CD14-positive monocyte (primary cell): ENCODE measurements around the gene CES3. TPM values are rescaled to one million over a fixed set of nuclear protein-coding genes. Genes with fewer than 3 reads are reported as not detected.

Source experiments
- DNase-seq, 3 donors: peaks; one replicate each; pipeline ENCODE4 v3.0.0-alpha.2; 2011 to 2022
- H2AFZ ChIP-seq: 2 replicates; pipeline ENCODE4 v1.6.0; 2012; ENCODE audit warnings: mild to moderate bottlenecking, low read depth, low read length, inconsistent platforms; ENCODE audit not compliant: insufficient read depth, poor library complexity, severe bottlenecking
- H3K27ac ChIP-seq, 2 donors: 1 replicate in 1 of 2; 2 replicates in 1 of 2; pipeline ENCODE4 v1.5.1; 2012 to 2013; ENCODE audit warnings: low read length in 2 of 2, control low read depth in 1 of 2, inconsistent platforms in 1 of 2, low read depth in 1 of 2, mild to moderate bottlenecking in 1 of 2
- H3K27me3 ChIP-seq, 2 donors: one replicate each; pipeline versions ENCODE4 v1.6.0 to v1.6.1; 2011 to 2013; ENCODE audit warnings: low read length in 2 of 2; ENCODE audit not compliant: control insufficient read depth in 2 of 2, insufficient read depth in 2 of 2
- H3K36me3 ChIP-seq, 2 donors: replicated peaks in 1 of 2; 1 replicate in 1 of 2; 2 replicates in 1 of 2; pipeline versions ENCODE4 v1.5.1 to v1.6.1; 2012 to 2013; ENCODE audit warnings: low read length in 2 of 2, control low read depth in 1 of 2, inconsistent platforms in 1 of 2, mild to moderate bottlenecking in 1 of 2; ENCODE audit not compliant: insufficient read depth in 2 of 2, control insufficient read depth in 1 of 2
- H3K4me1 ChIP-seq, 2 donors: 1 replicate in 1 of 2; 2 replicates in 1 of 2; pipeline versions ENCODE4 v1.5.1 to v1.6.1; 2012 to 2013; ENCODE audit warnings: low read length in 2 of 2, control low read depth in 1 of 2, inconsistent platforms in 1 of 2, mild to moderate bottlenecking in 1 of 2, moderate library complexity in 1 of 2; ENCODE audit not compliant: insufficient read depth in 2 of 2, control insufficient read depth in 1 of 2
- H3K4me2 ChIP-seq: replicated peaks from 2 replicates; pipeline ENCODE3; 2012; ENCODE audit warnings: low read length, moderate library complexity, mild to moderate bottlenecking; ENCODE audit not compliant: poor library complexity, severe bottlenecking; ENCODE audit errors: extremely low read depth
- H3K4me3 ChIP-seq, 3 experiments: fragments of 200-600 bp in 1 of 3; sonication (generic) in 1 of 3; replicated peaks in 1 of 3; 1 replicate in 2 of 3; 2 replicates in 1 of 3; pipeline ENCODE4 v1.5.1; 2011 to 2013; ENCODE audit warnings: low read length in 3 of 3, mild to moderate bottlenecking in 3 of 3, control low read depth in 2 of 3, low read depth in 2 of 3, inconsistent platforms in 1 of 3, moderate library complexity in 1 of 3
- H3K79me2 ChIP-seq: 2 replicates; pipeline ENCODE4 v1.6.0; 2012; ENCODE audit warnings: mild to moderate bottlenecking, control low read depth, inconsistent platforms, low read length, moderate library complexity; ENCODE audit not compliant: insufficient read depth
- H3K9ac ChIP-seq: 2 replicates; pipeline ENCODE4 v1.6.0; 2017; ENCODE audit warnings: low read length, mild to moderate bottlenecking; ENCODE audit not compliant: insufficient read depth, poor library complexity, severe bottlenecking
- H3K9me3 ChIP-seq, 2 donors: replicated peaks in 1 of 2; 1 replicate in 1 of 2; 2 replicates in 1 of 2; pipeline versions ENCODE4 v1.5.1 to v1.6.1; 2012 to 2013; ENCODE audit warnings: low read length in 2 of 2, control low read depth in 1 of 2; ENCODE audit not compliant: control insufficient read depth in 1 of 2, insufficient read depth in 1 of 2
- H4K20me1 ChIP-seq: 2 replicates; pipeline ENCODE4 v1.6.0; 2012; ENCODE audit warnings: mild to moderate bottlenecking, low read length, control low read depth, moderate library complexity; ENCODE audit not compliant: insufficient read depth
- H3K27ac Mint-ChIP-seq, 7 donors: one replicate each; pipeline ENCODE4 v1.8.0; 2020; ENCODE audit warnings: mild to moderate bottlenecking in 7 of 7, mixed read lengths in 7 of 7, moderate library complexity in 6 of 7, inconsistent platforms in 2 of 7
- H3K27me3 Mint-ChIP-seq, 3 donors: one replicate each; pipeline ENCODE4 v1.8.0; 2021 to 2022; ENCODE audit warnings: low read depth in 3 of 3, mild to moderate bottlenecking in 3 of 3, mixed read lengths in 3 of 3, moderate library complexity in 3 of 3, inconsistent platforms in 1 of 3
- H3K36me3 Mint-ChIP-seq, 2 donors: one replicate each; pipeline ENCODE4 v1.8.0; 2020; ENCODE audit warnings: mixed read lengths in 2 of 2, inconsistent platforms in 1 of 2, mild to moderate bottlenecking in 1 of 2
- H3K4me1 Mint-ChIP-seq: one replicate; pipeline ENCODE4 v1.8.0; 2020; ENCODE audit warnings: mild to moderate bottlenecking, mixed read lengths
- H3K4me3 Mint-ChIP-seq, 2 donors: one replicate each; pipeline ENCODE4 v1.8.0; 2020; ENCODE audit warnings: mild to moderate bottlenecking in 2 of 2, mixed read lengths in 2 of 2, moderate library complexity in 1 of 2
- H3K9me3 Mint-ChIP-seq, 7 donors: one replicate each; pipeline ENCODE4 v1.8.0; 2020 to 2022; ENCODE audit warnings: mixed read lengths in 7 of 7, mild to moderate bottlenecking in 6 of 7, moderate library complexity in 6 of 7, inconsistent platforms in 2 of 7
- CTCF ChIP-seq: fragments of 200-600 bp; IDR thresholded peaks from one replicate; pipeline ENCODE4 v1.8.0; 2022; ENCODE audit warnings: antibody characterized with exemption, mild to moderate bottlenecking
- WGBS: methylation state at CpG from one replicate; pipeline ENCODE4 v1.1.5; 2013; ENCODE audit warnings: missing lambda C conversion rate; ENCODE audit not compliant: insufficient coverage; 5-methylcytosine and 5-hydroxymethylcytosine counted together
- intact Hi-C, 2 donors: fragments of 100-400 bp; cut with micrococcal nuclease; formaldehyde crosslinking; loops; one replicate each; pipeline versions ENCODE4 v1.15.0 to v1.15.1; 2023
- polyA minus RNA-seq: library from RNA; depleted of rRNA, polyadenylated mRNA; stranded (reverse); fragments of >200 nt; gene quantifications from 2 replicates; pipeline ENCODE4 v1.2.3, GENCODE V29; 2012
- polyA plus RNA-seq, 3 donors: library from polyadenylated mRNA; depleted of rRNA in 1 of 3; unstranded in 2 of 3; stranded (reverse) in 1 of 3; fragments of 300-500 nt in 2 of 3; fragments of >200 nt in 1 of 3; fragmentation: Illumina TruSeq in 2 of 3; gene quantifications; 1 replicate in 2 of 3; 2 replicates in 1 of 3; pipeline ENCODE4 v1.2.3, GENCODE V29; 2012 to 2021
- total RNA-seq, 12 experiments: library from RNA in 1 of 12; stranded (reverse) in 1 of 12; fragments of 120-200 nt in 1 of 12; gene quantifications; one replicate each; pipeline ENCODE4 v1.2.4 and lab custom pipeline; 2013 to 2026; ENCODE audit warnings: mixed read lengths in 6 of 12, inconsistent platforms in 1 of 12

CES3 gene
- total RNA-seq (2013): 0.15 TPM
- polyA plus RNA-seq: under 1 TPM in 1 of 3 donors, not detected in 2; 0.48 TPM
- 0.08 and 0.28 TPM in 2 replicates for polyA minus RNA-seq
- 0.08 to 1.1 (median 0.32) reads per million in 11 experiments for total RNA-seq (lab: John Stamatoyannopoulos, UW)

GRCh38 chr16:66961065-66961744 is at the start of gene CES3:
Gene CES3 (plus strand): TSS chr16:66961266. CDS start chr16:66961308, 42 bp downstream.
- 77% methylated on average over 9 of the region's 16 CpGs for WGBS
- Histone ChIP-seq H4K20me1 (no peaks in the 10 kb centered on the region), H3K4me3 (peak within 1 kb of the TSS in 1 of 3 experiments; percentile 37), H3K4me1 (peaks cover 54 to 59% of the 10 kb centered on the region in 2 donors), H3K79me2 (no peaks in the 10 kb centered on the region), H2AFZ (peak within 1 kb of the TSS; percentile 68), H3K9ac (no peak within 1 kb of the TSS), H3K27ac (peak within 1 kb of the TSS; percentile 54 to 67), H3K9me3 (no peaks in the 10 kb centered on the region), H3K36me3 (no peaks in the 10 kb centered on the region), H3K4me2 (peak within 1 kb of the TSS; percentile 51), H3K27me3 (no peaks in the 10 kb centered on the region)
- no peaks in the 10 kb centered on the region for H3K36me3 Mint-ChIP-seq
- H3K27ac Mint-ChIP-seq: peak within 1 kb of the TSS; percentile 72 to 93 (median 86)
- intact Hi-C loops: no loop called here
- TF ChIP-seq CTCF: peak; percentile 80
- H3K27me3 Mint-ChIP-seq: peaks cover 3 to 6% (median 4%) of the 10 kb centered on the region in 3 donors
- H3K4me3 Mint-ChIP-seq: peak within 1 kb of the TSS; percentile 7 to 70
- H3K4me1 Mint-ChIP-seq: peaks cover 54% of the 10 kb centered on the region
- no peaks in the 10 kb centered on the region for H3K9me3 Mint-ChIP-seq
- peak; percentile 48 to 55 (median 50) for DNase-seq

GRCh38 chr16:66911801-66912200 is 49.3 kb upstream of the CES3 start:
- Histone ChIP-seq H3K9me3 (no peaks in the 10 kb centered on the region), H3K27ac (no peak overlapping the region), H3K4me2 (no peak overlapping the region), H3K36me3 (no peaks in the 10 kb centered on the region), H3K4me3 (no peak overlapping the region), H4K20me1 (no peaks in the 10 kb centered on the region), H3K27me3 (no peaks in the 10 kb centered on the region), H3K4me1 (no peaks in the 10 kb centered on the region), H2AFZ (no peak overlapping the region), H3K9ac (no peak overlapping the region), H3K79me2 (no peaks in the 10 kb centered on the region)
- H3K4me1 Mint-ChIP-seq: no peaks in the 10 kb centered on the region
- H3K27me3 Mint-ChIP-seq: peaks cover 5 to 7% (median 7%) of the 10 kb centered on the region in 3 donors
- no peak overlapping the region for H3K4me3 Mint-ChIP-seq
- intact Hi-C loops: no loop called here
- H3K27ac Mint-ChIP-seq: no peak overlapping the region
- no peaks in the 10 kb centered on the region for H3K36me3 Mint-ChIP-seq
- no peaks in the 10 kb centered on the region for H3K9me3 Mint-ChIP-seq
- DNase-seq: no peak
- 96% methylated on average over 8 of the region's 8 CpGs for WGBS
- no peak for TF ChIP-seq CTCF
